K562 (cell line): ENCODE measurements around the gene LBP. TPM values are rescaled to one million over a fixed set of nuclear protein-coding genes. Genes with fewer than 3 reads are reported as not detected.

Experiments
- KAT2B ChIP-seq: IDR thresholded peaks from one replicate; pipeline ENCODE4 v1.6.1; 2012; ENCODE audit warnings: low read depth, mild to moderate bottlenecking, control low read depth, inconsistent platforms, low read length, moderate library complexity
- MIER1 ChIP-seq: fragments of 450-650 bp; IDR thresholded peaks from 2 replicates; pipeline ENCODE4 v1.6.1; 2016; ENCODE audit warnings: antibody characterized with exemption, mild to moderate bottlenecking, low read depth
- ZNF318 ChIP-seq, 2 experiments: fragments of 450-650 bp; IDR thresholded peaks; 2 replicates each; pipeline ENCODE4 v1.6.1; 2016; ENCODE audit warnings: mild to moderate bottlenecking in 2 of 2, borderline replicate concordance in 1 of 2, low read depth in 1 of 2, moderate library complexity in 1 of 2
- polyA plus RNA-seq, 8 experiments: library from polyadenylated mRNA; depleted of rRNA in 4 of 8; stranded (reverse) in 5 of 8; unstranded in 3 of 8; fragments of >200 nt; fragmentation: Nextera tagmentation in 2 of 8; fragmentation: Illumina TruSeq in 1 of 8; extraction: Ambion mirVana in 2 of 8; extraction: Trizol in 1 of 8; gene quantifications; 2 replicates each; pipeline versions ENCODE4 v1.2.1 to v1.2.3, GENCODE V29; 2011 to 2014; ENCODE audit warnings: inconsistent platforms in 1 of 8, missing spikeins in 1 of 8
- total RNA-seq, 7 experiments: library from RNA; depleted of rRNA in 6 of 7; stranded (reverse); fragments of >200 nt in 6 of 7; fragmentation: Illumina TruSeq in 2 of 7; extraction: Trizol in 2 of 7; gene quantifications; 2 replicates each; pipeline versions ENCODE4 v1.2.1 to v1.2.3, GENCODE V29; 2011 to 2021; ENCODE audit warnings: low replicate concordance in 1 of 7

Gene LBP
- total and polyA plus RNA-seq, 9 of the 15 experiments (the other 6 are each of a cell fraction or from before 2014, with no cell fraction given): 0.06 to 0.31 (median 0.09) TPM; not detected in 3

GRCh38 chr20:38300438-38300837 lies 45.8 kb upstream of the LBP start (continued):
- TF ChIP-seq ZNF318 (IDR thresholded peaks at IDR 0.05; ENCODE audit: borderline replicate concordance in 1 of 2, low read depth in 1 of 2) (no peak), KAT2B (no peak), MIER1 (no peak)
